ENCODE results near the gene GXYLT1.
"Not testable (repeated sequence)": the region's sequence is repeated elsewhere in the genome, so short reads cannot be mapped to it uniquely, and the experiment has no call there.

Gene GXYLT1

DNA sequence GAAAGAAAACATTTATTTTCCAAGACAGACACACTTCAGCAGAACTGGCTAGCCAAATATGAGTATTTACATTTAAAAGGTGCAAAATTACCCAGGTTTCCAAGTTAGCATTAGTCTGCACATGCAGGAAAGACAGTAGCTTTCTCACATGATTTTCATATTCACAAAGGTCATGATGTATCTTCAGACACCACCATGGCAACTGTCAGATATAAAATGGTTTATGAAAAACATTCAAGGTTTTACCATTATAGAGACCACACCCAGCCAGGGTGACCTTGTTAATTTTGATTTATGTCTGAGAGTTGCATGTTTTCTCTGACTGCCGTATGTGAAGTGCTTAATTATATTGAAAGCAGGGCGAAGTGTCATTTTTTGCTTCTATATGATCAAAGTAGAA, 91.2 kb downstream of the GXYLT1 start:
- no peaks in the 10 kb centered on the region for H3K4me1 ChIP-seq (ENCODE audit: control insufficient read depth, insufficient read depth, low read length)
- H3K27me3 ChIP-seq (ENCODE audit: control insufficient read depth in 1 of 2, insufficient read depth in 2 of 2, low read length in 2 of 2): no peaks in the 10 kb centered on the region
- H3K9me3 ChIP-seq (ENCODE audit: control insufficient read depth in 2 of 2, low read length in 2 of 2): no peaks in the 10 kb centered on the region
- H3K27ac ChIP-seq (ENCODE audit: low read length): no peak overlapping the region
- no peak overlapping the region for H3K4me3 ChIP-seq (ENCODE audit: low read length in 2 of 2)
- H3K9ac ChIP-seq (ENCODE audit: low read length in 2 of 2): no peak overlapping the region
- H3K36me3 ChIP-seq (ENCODE audit: control insufficient read depth in 2 of 2, insufficient read depth in 2 of 2, low read length in 2 of 2): no peaks in the 10 kb centered on the region

DNA sequence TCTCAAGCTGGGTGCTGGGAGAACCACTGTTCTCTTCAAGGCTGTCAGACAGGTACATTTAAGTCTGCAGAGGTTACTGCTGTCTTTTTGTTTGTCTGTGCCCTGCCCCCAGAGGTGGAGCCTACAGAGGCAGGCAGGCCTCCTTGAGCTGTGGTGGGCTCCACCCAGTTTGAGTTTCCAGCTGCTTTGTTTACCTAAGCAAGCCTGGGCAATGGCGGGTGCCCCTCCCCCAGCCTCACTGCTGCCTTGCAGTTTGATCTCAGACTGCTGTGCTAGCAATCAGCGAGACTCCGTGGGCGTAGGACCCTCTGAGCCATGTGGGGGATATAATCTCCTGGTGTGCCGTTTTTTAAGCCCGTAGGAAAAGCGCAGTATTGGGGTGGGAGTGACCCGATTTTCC, 95.7 kb downstream of the GXYLT1 start:
- H3K4me1 ChIP-seq (ENCODE audit: control insufficient read depth, insufficient read depth, low read length); H3K9ac ChIP-seq (ENCODE audit: low read length in 2 of 2); H3K36me3 ChIP-seq (ENCODE audit: control insufficient read depth in 2 of 2, insufficient read depth in 2 of 2, low read length in 2 of 2); H3K4me3 ChIP-seq (ENCODE audit: low read length in 2 of 2); H3K27me3 ChIP-seq (ENCODE audit: control insufficient read depth in 1 of 2, insufficient read depth in 2 of 2, low read length in 2 of 2); H3K9me3 ChIP-seq (ENCODE audit: control insufficient read depth in 2 of 2, low read length in 2 of 2); H3K27ac ChIP-seq (ENCODE audit: low read length): not testable (repeated sequence)

GRCh38 chr12:42039577-42039976, 105.1 kb downstream of the GXYLT1 start:
- no peaks in the 10 kb centered on the region for H3K4me1 ChIP-seq (ENCODE audit: control insufficient read depth, insufficient read depth, low read length)
- H3K36me3 ChIP-seq (ENCODE audit: control insufficient read depth in 2 of 2, insufficient read depth in 2 of 2, low read length in 2 of 2): no peaks in the 10 kb centered on the region
- H3K9me3 ChIP-seq (ENCODE audit: control insufficient read depth in 2 of 2, low read length in 2 of 2): peaks cover 0 to 1% of the 10 kb centered on the region in 2 donors
- H3K4me3 ChIP-seq (ENCODE audit: low read length in 2 of 2): no peak overlapping the region
- H3K9ac ChIP-seq (ENCODE audit: low read length in 2 of 2): no peak overlapping the region
- H3K27ac ChIP-seq (ENCODE audit: low read length): no peak overlapping the region
- no peaks in the 10 kb centered on the region for H3K27me3 ChIP-seq (ENCODE audit: control insufficient read depth in 1 of 2, insufficient read depth in 2 of 2, low read length in 2 of 2)

DNA sequence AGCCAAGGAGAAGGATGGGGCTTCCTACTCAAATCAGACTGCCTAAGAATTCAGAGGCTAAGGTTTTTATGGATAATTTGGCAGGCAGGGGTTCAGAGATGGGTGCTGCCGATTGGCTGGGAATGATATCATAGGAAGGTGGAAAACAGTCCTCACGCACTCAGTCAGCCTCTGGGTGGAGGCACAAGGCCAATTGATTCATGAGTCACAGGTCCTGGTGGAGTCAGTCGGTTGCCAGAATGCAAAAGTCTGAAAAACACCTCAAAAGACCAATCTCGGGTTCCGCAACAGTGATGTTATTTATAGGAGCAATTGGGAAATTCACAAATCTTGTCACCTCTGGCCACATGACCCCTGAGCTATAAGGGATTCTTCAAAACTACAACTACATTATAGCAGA, 105.5 kb downstream of the GXYLT1 start:
- Histone ChIP-seq H3K27me3 (ENCODE audit: control insufficient read depth in 1 of 2, insufficient read depth in 2 of 2, low read length in 2 of 2) (no peaks in the 10 kb centered on the region), H3K36me3 (ENCODE audit: control insufficient read depth in 2 of 2, insufficient read depth in 2 of 2, low read length in 2 of 2) (no peaks in the 10 kb centered on the region), H3K4me1 (ENCODE audit: control insufficient read depth, insufficient read depth, low read length) (no peaks in the 10 kb centered on the region), H3K9ac (ENCODE audit: low read length in 2 of 2) (no peak overlapping the region), H3K9me3 (ENCODE audit: control insufficient read depth in 2 of 2, low read length in 2 of 2) (peaks cover 0 to 1% of the 10 kb centered on the region in 2 donors), H3K4me3 (ENCODE audit: low read length in 2 of 2) (no peak overlapping the region), H3K27ac (ENCODE audit: low read length) (no peak overlapping the region)

DNA sequence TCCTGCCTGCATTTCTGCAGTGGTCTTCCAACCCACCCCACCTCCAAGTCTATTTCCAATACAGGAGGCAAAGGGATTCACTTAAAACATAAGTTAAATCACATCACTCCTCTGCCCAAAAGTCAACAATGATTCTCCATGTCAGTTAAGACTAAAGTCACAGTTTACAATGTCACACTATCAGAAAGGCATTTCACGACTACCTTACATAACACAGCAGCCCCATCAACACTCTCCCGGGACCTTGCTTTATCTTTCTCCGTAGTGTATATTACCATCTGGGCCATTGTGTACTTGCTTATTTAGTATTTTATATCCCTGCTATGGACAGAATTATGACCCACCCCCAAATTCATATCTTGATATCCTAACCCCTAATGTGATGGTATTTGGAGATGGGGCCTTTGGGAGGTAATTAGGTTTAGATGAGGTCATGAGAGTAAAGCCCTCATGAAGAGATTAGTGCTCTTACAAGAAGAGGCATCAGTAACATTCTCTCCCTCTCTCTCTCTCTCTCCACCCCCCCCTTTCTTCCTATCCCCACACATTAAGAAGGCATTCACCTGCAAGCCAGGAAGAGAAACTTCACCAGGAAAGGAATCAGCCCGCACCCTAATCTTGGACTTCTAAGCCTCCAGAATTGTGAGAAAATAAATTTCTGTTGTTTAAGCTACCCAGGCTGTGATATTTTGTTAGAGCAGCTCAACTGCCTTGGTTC, 112.7 kb downstream of the GXYLT1 start:
- Histone ChIP-seq H3K27ac (ENCODE audit: low read length) (no peak overlapping the region), H3K27me3 (ENCODE audit: control insufficient read depth in 1 of 2, insufficient read depth in 2 of 2, low read length in 2 of 2) (no peaks in the 10 kb centered on the region), H3K4me1 (ENCODE audit: control insufficient read depth, insufficient read depth, low read length) (no peaks in the 10 kb centered on the region), H3K9ac (ENCODE audit: low read length in 2 of 2) (no peak overlapping the region), H3K9me3 (ENCODE audit: control insufficient read depth in 2 of 2, low read length in 2 of 2) (peaks cover 0 to 1% of the 10 kb centered on the region in 2 donors), H3K4me3 (ENCODE audit: low read length in 2 of 2) (no peak overlapping the region), H3K36me3 (ENCODE audit: control insufficient read depth in 2 of 2, insufficient read depth in 2 of 2, low read length in 2 of 2) (no peaks in the 10 kb centered on the region)

All from stomach smooth muscle (tissue), 2 donors.